Activated CD4-positive, alpha-beta T cell treated with anti-CD3 and anti-CD28 coated beads, Interleukin-2, amount 50 U/mL, for 1 hour (primary cell): Measurements from ENCODE around the gene NOP16.
"Not testable (repeated sequence)": the region's sequence is repeated elsewhere in the genome, so short reads cannot be mapped to it uniquely, and the experiment has no call there.

Source experiments
- DNase-seq: peaks from one replicate; pipeline ENCODE4 v3.0.0-alpha.2; 2020

The NOP16 gene

DNA sequence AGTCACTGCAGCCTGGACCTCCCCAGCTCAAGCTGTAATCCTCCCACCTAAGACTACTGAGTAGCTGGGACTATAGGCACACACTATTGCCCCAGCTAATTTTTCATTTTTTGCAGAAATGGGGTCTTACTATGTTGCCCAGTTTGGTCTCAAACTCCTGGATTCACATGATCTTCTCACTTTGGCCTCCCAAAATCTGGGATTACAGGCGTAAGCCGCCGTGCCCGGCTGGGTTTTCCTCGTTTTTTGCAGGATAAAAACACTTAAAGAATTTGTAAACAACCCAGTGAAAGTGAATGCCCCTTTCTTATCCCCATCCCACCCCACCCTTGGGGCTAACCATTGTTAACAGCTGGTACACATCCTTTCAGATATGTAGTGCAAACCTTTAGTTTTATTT lies 20.2 kb upstream of the NOP16 start:
- DNase-seq = no peak

DNA sequence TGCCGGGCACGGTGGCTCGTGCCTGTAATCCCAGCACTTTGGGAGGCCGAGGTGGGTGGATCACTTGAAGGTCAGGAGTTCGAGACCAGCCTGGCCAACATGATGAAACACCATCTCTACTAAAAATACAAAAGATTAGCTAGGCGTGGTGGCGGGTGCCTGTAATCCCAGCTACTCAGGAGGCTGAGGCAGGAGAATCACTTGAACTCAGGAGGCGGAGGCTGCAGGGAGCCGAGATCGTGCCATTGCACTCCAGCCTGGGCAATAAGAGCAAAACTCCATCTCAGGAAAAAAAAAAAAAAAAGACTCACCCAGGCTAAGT lies 19.8 kb upstream of the NOP16 start:
- not testable (repeated sequence) for DNase-seq

DNA sequence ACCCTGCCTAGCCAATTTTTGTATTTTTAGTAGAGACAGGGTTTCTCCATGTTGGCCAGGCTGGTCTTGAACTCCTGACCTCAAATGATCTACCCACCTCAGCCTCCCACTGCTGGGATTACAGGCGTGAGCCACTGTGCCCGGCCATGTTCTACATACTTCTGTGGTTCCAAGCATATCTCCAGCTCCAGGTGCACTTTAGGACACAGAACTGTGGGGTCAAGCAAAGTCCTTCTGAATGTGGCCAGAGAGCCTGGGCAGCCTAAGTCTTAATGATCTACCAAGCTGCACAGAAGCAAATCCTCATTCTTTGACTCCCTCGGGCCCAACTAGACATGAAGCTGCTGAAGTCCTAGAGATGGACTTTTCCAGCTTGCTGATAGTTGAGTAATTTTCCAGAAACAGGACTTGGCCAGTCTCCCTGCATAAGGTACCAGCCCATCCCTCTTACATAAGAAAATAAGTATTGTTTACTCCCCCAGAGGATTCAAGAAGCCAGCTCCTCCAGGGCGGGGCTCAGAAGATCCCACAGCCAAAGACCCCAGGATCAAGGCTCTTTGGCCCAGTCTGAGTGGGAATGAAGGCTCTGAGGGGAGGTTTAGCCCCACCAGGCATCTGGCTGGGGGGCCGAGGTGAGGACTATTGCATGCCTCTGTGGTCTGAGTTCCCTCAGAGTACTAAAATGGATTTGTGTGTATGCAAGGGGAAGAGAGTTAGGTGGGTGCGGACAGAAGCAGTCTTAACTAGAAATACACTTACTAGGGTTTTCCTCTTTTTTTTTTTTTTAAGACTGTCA lies 19.3 kb upstream of the NOP16 start:
- DNase-seq = no peak

DNA sequence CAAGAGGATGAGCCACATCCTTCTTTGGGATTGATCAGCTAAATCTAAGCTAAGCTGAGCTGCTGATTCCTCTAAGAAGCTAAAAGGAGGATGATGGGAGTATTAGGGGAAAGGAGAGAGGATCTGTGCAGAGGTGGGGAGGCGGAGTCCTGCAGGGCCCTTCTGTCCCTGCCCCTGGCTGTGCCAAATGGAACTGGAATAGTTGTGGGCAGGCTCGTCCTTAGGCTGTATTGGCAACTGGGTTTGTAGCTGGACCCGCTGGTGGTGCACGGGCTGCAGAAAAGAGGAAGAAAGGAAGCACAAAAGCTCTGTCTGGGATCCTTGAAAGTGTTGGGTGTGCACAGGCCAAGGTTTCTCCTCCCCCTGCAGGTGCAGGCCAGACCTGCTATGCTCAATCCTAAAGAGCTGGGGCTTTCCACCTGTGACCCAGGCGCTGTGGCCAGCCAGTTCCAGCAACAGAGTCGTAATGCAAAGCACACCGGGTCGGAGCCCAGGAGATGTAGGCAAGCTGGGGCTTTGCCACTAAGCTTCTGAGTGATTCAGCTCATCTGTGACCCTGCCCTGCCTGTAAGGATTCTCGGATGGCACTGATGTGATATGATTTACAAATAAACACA lies 18.1 kb upstream of the NOP16 start:
- no peak for DNase-seq

DNA sequence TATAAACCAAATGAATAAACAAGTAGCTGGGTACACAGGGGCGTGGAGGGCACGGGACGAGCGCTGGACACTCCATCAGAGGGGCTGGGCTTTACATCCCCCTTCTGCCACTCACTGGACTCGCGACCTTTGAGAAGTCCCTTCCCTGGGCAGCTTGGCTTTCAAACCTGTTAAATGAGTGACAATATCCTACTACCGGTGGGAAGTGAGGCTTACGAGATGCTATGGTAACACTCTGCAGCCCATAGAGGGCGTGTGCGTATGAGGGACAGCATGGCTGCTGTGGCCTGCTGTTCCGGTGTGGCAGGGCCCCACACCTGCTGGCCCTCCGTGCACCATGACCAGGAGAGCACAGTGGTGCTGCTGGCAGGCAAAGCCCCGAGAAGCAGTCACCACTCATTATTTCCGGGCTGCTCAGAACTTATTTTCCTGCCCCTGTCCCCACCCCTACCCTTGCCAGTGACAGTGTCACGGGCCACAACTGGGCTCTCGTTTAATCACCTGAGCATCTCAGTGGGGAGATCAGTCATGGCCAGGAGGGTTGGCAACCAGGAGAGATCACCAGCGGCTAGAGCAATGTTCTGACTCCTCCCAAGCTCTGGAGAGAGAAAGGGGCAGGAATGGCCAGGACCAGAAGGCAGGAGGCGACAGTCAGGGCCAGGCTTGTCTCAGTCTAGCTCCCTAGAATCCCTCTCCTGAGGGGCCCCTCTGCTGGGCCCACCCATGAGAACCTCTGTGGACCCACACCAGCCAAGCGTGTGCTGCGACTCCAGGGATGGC lies 17.4 kb upstream of the NOP16 start:
- no peak for DNase-seq

DNA sequence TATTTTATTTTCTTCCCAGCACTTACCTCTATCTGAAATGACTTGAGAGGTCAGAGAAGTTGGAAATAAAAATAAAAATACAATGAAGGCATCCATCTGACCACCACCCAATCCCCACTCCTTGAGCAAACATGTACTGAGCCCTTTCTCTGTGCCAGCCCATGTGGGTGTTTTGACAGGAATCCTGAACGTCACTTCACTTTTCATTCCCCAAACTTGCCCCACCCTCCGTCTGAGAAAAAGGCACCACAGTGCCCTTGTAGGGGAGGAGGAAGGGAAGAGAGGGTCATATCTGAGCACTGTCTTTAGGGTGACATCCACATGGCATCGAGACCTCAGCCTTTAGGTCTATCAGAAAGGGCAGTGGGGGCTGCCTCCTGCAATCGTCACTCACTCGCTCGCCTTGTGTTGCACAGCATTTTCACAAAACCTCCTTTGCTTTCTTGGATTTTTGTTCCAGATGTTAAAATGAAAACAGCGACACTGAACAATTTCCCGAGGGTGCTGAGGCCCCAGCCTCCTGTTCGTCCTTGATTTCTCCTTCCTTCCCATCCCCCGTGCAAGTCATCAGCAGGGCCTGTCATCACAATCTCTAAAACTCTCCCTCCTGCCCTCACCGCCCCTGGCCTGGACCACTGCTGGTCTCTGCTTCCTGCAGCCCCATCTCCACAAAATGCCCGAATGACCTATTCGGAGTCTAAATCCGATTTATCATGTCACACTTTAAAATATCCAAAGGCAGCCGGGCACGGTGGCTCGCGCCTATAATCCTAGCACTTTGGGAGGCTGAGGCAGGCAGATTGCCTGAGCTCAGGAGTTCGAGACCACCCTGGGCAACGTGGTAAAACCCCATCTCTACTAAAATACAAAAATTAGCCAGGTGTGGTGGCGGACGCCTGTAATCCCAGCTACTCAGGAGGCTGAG lies 13.1 kb upstream of the NOP16 start:
- no peak for DNase-seq

DNA sequence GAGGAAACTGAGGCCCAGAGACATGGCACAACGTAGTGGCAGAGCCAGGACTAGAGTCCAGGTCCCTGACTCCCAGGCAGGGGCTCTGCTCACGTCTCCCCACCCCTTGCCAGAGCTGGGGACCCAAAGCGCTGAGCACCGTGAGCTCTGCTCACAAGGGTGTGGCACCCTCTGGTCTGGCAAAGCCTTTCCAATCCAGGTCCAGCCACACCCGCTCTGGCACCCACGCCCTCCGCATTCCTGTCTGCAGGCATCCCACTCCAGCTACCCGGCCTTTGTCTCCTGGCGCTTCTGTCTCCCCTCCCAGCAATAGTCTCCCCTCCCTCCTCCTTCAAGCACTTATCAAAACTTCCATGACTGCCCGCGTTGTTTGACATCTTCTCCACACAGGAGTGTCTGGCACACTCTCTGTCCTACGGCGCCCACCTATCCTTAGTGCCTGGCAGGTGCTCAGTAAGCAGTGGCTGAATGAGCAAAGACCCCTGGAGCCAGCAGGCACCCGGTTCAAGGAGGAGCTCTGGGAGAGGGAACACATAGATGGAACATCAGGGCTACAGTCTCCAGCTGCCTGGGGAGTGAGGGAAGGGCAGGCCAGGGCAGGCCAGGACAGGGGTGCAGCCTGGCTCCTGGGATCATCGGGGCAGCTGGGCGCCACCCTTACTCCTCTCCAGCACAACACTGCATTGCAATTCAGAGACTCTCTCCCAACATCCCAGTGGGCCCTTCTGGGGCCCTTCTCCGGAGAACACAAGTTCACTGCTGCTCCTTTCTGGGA lies 12.2 kb upstream of the NOP16 start:
- no peak for DNase-seq

DNA sequence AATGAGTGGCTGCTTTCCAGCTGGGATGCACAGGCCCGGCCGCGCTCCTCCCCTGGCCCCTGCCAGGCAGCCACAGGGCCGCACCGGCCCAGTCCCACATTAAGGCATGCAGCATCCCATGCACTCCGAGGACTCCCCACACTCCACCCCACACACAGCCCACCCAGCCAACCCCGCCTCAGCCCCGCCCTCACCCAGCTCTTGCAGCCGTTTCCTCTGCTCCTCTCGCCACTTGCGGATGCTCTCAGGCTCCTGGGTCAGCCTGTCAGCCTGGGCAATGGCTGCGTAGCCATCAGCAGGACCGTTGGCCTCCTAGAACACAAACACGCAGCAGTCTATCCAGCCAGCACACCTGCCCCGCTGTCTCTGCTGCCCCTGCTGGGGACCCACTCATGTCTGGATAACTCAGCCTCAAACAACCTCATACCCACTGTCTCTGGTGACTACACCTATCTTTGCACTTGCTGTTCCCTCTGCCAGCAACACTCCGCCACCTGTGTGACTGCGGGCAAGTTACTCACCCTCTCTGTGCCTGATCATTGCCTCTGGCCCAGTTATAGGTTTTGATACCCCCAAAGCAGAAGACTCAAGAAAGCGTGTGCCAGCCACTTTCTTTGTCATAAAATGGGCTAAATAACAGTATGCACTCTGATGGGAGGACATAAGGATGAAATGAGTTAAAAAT lies 9.5 kb upstream of the NOP16 start:
- DNase-seq = no peak

DNA sequence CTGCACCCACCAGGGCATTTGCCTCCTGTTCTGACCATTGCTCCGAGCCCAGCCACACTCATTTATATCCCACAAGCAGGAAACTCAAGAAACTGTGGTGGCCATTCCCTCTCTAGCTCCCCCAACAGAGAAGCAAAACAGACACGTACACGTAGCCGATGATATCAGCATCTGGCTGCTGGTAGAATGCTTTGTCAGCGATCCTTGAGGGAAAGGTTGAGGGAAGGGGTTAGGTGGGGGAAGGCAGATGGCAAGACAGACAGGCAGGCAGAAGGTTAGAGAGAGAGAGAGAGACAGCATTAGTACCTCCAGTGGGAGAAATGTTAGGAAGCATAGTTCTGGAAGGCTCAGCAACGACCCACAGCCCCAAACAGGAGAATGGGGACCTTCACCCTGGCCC lies 7.9 kb upstream of the NOP16 start:
- DNase-seq = no peak

DNA sequence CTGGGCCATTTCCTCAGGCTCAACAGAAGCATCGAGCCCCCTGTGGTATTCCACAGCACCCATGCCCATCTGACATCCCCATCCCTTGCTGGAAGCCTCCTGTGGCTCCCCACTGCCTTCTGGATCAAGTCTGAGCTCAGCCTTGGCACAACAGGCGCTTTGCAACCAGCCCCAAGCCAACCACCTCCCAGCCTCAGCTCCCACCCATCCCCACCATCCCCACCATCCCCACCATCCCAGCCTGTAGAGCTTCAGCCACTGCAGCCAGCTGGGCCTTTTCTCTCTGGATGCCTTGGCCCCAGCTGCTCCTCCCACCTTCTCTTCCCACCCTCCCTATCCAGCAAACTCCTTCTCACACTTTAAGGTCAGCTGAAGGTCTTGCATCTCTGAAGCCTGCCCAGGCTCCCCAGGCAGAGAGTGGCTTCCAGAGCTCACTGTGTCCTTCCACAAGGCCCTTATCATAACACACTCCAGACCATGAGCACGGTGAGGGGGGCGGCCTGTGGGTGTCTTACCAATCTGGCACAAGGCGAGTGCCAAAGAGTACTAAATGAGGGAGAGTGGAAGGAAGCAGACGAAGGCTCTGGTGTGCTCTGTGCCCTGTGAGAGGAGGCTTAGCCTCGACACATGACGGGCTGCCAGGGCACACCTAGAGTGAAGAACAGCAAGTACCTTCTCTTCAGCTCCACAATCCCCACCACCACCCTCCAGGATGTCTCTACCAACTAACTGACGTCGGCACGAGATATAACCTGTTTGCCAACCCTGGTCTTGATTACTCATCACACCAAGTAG lies 6.7 kb upstream of the NOP16 start:
- DNase-seq = no peak

DNA sequence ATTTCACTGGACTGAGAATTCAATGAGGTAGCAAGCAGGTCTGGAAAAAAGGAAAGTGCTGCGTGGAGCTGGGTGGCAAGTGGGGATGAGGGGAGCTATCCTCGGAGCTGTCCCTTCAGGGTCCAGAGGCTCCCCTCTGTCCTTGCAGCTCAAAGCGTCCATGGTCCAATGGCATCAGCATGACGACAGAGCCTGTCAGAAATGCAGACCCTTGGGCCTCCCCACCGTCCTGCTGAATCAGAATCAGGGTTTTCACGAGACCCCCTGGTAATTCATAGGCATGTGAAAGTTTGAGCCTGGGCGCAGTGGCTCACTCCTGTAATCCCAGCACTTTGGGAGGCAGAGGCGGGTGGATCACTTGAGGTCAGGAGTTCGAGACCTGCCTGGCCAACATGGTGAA lies 5.7 kb upstream of the NOP16 start:
- DNase-seq = no peak

DNA sequence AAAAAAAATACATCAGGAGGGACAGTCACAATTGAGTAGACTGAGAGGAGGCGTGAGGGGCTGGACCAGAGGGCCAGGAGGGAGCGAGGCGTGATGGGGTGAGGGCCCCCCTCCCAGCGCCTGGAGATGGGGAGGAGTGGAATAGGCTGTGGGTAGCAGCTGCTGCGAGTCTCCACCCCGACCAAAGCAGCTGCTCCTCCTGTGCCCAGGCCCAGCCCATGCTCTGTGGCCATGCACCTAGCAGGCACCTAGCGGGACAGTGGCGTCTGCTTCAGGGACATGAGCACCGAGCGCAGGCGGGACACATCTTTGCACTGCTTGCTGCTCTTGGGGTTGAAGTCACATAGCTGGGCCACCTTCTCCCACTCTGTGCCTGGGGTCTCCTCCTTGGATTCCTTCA lies 4.1 kb upstream of the NOP16 start:
- DNase-seq = no peak

DNA sequence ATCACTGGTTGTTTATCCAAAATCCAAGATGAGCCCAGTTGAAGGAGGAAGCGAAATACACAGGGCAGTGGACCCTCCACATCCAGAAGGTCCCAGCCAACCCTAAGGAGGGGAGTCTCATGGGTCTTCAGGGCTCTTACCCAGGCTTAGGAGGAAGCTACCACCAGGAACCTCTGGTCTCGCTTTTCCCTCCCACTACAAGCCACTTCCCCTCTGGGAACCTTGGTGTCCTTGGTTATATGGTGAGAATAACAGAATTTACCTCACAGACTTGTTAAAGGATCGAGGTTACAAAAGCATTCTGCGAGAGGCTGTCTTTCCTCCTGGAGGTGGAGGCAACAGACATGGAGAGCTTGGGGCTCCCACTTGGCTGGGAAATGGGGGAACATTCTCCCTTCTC lies 3.6 kb upstream of the NOP16 start:
- DNase-seq = no peak

DNA sequence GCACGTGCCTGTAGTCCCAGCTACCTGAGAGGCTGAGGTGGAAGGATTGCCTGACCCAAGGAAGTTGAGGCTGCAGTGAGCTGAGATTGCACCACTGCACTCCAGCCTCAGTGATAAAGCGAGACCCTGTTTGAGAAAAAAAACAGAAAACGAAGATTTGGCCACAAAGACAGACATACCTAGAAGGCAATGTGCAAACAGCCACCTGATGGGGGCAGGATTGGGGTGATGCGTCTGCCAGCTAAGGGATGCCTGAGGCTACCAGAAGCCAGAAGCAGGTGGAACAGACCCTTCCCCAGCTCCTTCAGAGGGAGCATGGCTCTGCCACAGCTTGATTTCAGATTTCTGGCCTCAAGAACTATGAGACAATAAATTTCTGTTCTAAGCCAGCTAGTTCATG lies 3.1 kb upstream of the NOP16 start:
- DNase-seq = no peak

DNA sequence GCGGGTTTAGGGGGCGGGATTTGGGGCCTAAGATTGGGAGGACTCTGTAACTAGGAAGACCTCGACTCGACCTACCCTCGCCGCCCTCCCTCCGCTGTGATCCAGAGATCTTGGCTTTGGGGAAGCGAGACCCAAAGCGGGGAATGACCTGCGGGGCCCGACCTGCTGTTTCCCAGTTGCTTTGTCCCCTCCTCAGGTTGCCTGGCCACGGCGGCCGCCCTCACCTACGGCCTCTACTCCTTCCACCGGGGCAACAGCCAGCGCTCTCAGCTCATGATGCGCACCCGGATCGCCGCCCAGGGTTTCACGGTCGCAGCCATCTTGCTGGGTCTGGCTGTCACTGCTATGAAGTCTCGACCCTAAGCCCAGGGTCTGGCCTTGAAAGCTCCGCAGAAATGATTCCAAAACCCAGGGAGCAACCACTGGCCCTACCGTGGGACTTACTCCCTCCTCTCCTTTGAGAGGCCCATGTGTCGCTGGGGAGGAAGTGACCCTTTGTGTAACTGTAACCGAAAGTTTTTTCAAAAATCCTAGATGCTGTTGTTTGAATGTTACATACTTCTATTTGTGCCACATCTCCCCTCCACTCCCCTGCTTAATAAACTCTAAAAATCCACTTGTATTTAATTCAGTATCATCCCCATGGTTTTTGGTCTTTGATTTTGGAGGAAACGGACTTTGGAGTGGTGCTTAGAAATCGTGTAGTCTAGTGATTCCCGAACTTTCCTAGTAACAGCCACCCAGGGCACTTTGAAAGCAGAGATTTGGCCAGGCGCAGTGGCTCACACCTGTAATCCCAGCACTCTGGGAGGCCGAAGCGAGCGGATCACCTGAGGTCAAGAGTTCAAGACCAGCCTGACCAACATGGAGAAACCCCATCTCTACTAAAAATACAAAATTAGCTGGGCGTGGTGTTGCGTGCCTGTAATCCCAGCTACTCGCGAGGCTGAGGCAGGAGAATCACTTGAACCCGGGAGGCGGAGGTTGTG lies 1.0 kb upstream of the NOP16 start:
- DNase-seq = no peak

DNA sequence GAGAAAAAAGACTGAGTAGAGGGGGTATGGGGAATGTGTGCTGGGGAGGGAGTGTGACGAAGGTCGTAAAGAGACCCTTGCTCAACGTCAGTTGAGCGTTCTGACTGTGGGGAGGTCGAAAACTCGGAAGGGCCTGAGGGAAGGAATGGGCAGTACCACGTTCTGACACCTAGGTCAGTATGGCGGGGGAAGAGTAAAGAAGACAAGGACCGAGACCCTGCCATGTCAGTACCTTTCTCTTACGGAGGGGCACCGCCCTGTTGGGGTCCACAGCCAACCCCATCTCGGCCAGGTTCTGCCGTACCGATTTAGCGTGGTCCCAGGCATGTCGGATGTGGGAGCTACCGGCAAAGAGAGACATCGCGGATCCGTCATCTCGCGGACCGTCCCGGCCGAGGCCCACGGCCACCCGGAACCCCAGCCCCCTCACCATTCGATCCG lies 375 bp downstream of the NOP16 start:
- DNase-seq = no peak

DNA sequence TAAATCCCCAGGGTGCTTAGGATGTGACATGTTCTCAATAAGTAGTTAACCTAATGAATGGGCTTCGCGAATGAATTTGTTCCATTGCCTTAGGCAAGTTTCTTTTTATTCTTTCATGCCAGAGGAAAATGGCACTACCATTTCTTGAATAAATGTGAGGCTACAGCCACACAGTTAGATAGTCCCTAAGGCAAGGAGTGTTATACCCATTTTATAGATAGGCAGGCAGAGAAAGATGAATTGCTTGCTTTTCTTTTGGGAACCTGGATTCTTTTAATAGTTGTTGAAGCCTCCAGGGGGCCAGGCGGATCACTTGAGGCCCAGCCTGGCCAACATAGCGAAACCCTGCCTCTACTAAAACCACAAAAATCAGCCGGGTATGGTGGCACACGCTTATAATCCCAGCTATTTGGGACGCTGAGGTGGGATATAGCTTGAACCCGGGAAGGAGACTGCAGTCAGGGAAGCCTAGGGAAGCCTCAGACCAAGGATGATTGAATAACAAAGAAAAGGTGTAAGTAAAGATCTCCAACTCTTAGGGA lies 943 bp downstream of the NOP16 start:
- DNase-seq = no peak

DNA sequence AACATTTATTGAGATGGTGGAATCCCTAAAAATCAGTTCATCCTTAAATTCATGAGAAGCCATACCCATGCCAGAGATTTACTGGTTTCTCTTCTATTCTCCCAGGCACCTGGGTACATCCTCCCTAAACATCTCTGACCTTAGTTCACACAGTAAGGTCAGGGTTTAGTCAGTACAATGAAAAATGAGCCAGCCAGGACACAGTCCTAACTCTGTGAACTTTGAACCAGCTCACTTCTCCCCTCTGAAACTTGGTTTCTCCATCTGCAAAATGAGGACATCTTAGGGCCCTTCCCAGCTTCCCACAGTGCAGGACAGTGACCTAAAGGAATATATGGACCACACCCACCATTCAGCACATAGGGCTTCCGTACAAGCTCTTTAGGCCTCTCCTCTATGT lies 1.9 kb downstream of the NOP16 start:
- DNase-seq = no peak

DNA sequence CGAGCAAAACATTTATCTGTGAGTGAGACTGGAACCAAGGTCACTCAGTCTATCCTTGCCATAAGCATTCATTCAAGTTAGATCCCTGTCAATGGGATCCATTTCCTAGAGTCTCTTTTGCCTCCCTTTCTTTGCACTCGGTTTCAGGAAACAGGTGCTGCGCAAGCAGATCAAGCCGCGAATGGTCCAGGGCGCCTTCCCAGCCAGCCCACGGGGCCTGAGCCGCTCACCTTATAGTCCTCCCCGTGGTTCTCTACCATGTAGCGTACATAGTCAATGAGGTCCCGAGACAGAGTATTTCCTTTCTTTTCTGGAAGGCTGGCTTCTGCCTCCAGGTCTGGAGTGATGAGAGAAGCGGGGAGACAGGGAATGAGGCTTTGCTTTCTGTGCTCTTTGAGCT lies 3.4 kb downstream of the NOP16 start:
- no peak for DNase-seq
